ENCODE results near the gene IQCH.

Gene IQCH

DNA sequence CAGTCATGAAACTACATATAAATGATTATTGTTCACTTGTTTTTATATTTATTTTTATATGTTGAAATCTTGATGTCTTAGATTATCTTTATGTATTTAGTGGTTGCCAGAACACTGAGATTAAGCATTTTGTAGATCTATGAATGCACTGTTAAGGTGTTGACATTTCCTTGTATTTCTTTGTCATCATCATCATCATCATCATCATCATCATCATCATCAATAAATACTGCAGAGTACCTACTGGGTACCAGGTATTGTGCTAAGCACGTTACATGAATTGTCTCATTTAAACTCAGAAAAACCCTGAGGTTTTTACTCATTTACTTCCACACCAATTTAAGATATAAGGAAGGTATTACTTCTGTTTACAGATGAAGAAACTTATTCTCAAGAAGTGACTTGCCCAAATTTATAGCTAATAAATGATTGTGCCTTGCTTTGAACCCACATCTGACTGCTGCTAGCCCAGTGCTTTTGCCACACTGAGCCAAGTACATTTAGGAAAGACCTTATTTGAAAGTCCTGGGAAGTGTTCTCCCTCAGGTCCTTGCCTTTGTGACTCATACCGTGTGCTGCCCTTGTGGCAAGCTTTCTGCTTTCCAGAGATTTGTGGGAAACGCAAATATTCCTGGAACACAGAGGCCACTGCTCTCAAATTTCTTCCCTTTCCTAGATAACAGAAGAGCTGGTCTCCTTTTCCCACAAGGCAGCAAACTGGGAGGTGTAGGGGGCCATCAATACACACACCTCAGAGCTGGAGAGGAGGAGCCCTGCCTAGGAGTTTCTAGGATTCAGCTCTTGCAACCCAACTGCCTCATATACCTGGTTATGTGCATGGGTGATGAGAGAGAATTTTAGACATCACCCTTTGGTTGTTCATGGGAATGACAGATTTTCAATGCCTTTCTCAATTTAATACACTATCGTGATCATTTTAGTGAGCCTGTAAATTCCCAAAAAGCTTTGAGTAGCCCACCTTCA lies 150.9 kb downstream of the IQCH start:
- Histone ChIP-seq H3K4me3 (ENCODE audit: low read depth in 1 of 2, low read length in 2 of 2) (no peak overlapping the region), H3K27ac (ENCODE audit: low read depth, low read length) (no peak overlapping the region), H3K36me3 (ENCODE audit: insufficient read depth, low read length) (no peaks in the 10 kb centered on the region), H3K9me3 (ENCODE audit: low read length) (no peaks in the 10 kb centered on the region), H3K9ac (ENCODE audit: low read length) (no peak overlapping the region), H3K27me3 (ENCODE audit: control insufficient read depth in 1 of 2, insufficient read depth in 2 of 2, low read length in 2 of 2) (no peaks in the 10 kb centered on the region), H3K4me1 (ENCODE audit: insufficient read depth, low read length) (no peaks in the 10 kb centered on the region)

GRCh38 chr15:67406257-67406861 lies 151.8 kb downstream of the IQCH start:
- Histone ChIP-seq H3K9me3 (ENCODE audit: low read length) (no peaks in the 10 kb centered on the region), H3K27me3 (ENCODE audit: control insufficient read depth in 1 of 2, insufficient read depth in 2 of 2, low read length in 2 of 2) (no peaks in the 10 kb centered on the region), H3K4me1 (ENCODE audit: insufficient read depth, low read length) (no peaks in the 10 kb centered on the region), H3K36me3 (ENCODE audit: insufficient read depth, low read length) (no peaks in the 10 kb centered on the region), H3K4me3 (ENCODE audit: low read depth in 1 of 2, low read length in 2 of 2) (no peak overlapping the region), H3K9ac (ENCODE audit: low read length) (no peak overlapping the region), H3K27ac (ENCODE audit: low read depth, low read length) (no peak overlapping the region)

- Histone ChIP-seq H3K4me3 (ENCODE audit: low read depth in 1 of 2, low read length in 2 of 2) (no peak overlapping the region), H3K9ac (ENCODE audit: low read length) (no peak overlapping the region), H3K27ac (ENCODE audit: low read depth, low read length) (no peak overlapping the region), H3K36me3 (ENCODE audit: insufficient read depth, low read length) (no peaks in the 10 kb centered on the region), H3K9me3 (ENCODE audit: low read length) (no peaks in the 10 kb centered on the region), H3K4me1 (ENCODE audit: insufficient read depth, low read length) (no peaks in the 10 kb centered on the region), H3K27me3 (ENCODE audit: control insufficient read depth in 1 of 2, insufficient read depth in 2 of 2, low read length in 2 of 2) (no peaks in the 10 kb centered on the region)
Measured at GRCh38 chr15:67407786-67408185, 153.2 kb downstream of the IQCH start.

DNA sequence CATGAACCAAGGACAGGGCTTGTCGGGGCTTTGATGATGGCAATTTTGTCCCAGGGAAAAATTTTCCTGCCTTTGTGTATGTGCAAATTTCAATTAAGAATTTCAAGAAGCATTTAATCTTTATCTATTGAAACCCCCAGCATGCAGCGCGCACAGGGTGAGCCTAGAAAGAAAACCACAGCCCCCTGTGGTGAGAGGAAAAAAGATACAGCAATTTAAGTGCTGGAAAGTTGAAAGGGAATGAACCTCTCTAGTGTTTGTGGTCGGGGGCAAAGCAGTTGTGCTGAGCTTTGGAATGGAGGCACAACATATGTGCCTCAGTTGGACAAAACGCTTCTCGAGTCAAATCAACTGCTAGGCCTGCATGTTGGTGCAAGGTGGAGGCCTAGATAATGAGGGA lies 154.6 kb downstream of the IQCH start:
- Histone ChIP-seq H3K36me3 (ENCODE audit: insufficient read depth, low read length) (no peaks in the 10 kb centered on the region), H3K4me1 (ENCODE audit: insufficient read depth, low read length) (no peaks in the 10 kb centered on the region), H3K9me3 (ENCODE audit: low read length) (no peaks in the 10 kb centered on the region), H3K27me3 (ENCODE audit: control insufficient read depth in 1 of 2, insufficient read depth in 2 of 2, low read length in 2 of 2) (no peaks in the 10 kb centered on the region), H3K9ac (ENCODE audit: low read length) (no peak overlapping the region), H3K4me3 (ENCODE audit: low read depth in 1 of 2, low read length in 2 of 2) (no peak overlapping the region), H3K27ac (ENCODE audit: low read depth, low read length) (no peak overlapping the region)

DNA sequence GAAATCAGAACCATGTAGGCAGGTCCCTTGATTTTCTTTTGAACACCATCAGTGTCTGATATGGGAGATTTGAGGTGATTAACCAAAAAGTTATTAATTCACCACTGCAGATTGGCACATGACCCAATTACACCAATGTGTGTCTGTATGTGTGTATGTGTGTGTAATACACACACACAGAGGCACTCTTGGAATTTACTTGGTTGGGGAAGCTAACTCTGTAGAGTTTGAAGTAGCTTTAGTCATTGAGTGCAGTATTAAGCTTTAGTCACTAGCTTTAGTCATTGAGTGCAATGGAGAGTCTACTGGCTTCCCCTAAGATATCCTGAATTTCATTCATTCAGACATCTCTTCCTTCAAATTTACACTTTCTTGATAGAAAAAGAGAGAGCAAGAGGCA lies 156.9 kb downstream of the IQCH start:
- H3K36me3 ChIP-seq (ENCODE audit: insufficient read depth, low read length), result no peaks in the 10 kb centered on the region
- no peak overlapping the region for H3K27ac ChIP-seq (ENCODE audit: low read depth, low read length)
- H3K4me1 ChIP-seq (ENCODE audit: insufficient read depth, low read length), result no peaks in the 10 kb centered on the region
- no peak overlapping the region for H3K9ac ChIP-seq (ENCODE audit: low read length)
- H3K4me3 ChIP-seq (ENCODE audit: low read depth in 1 of 2, low read length in 2 of 2), result no peak overlapping the region
- H3K27me3 ChIP-seq (ENCODE audit: control insufficient read depth in 1 of 2, insufficient read depth in 2 of 2, low read length in 2 of 2), result no peaks in the 10 kb centered on the region
- H3K9me3 ChIP-seq (ENCODE audit: low read length), result no peaks in the 10 kb centered on the region

- no peaks in the 10 kb centered on the region for H3K4me1 ChIP-seq (ENCODE audit: insufficient read depth, low read length)
- no peak overlapping the region for H3K9ac ChIP-seq (ENCODE audit: low read length)
- H3K9me3 ChIP-seq (ENCODE audit: low read length), result no peaks in the 10 kb centered on the region
- no peak overlapping the region for H3K4me3 ChIP-seq (ENCODE audit: low read depth in 1 of 2, low read length in 2 of 2)
- H3K27me3 ChIP-seq (ENCODE audit: control insufficient read depth in 1 of 2, insufficient read depth in 2 of 2, low read length in 2 of 2), result no peaks in the 10 kb centered on the region
- no peaks in the 10 kb centered on the region for H3K36me3 ChIP-seq (ENCODE audit: insufficient read depth, low read length)
- H3K27ac ChIP-seq (ENCODE audit: low read depth, low read length), result no peak overlapping the region
Measured at GRCh38 chr15:67413770-67414390, 159.3 kb downstream of the IQCH start.

DNA sequence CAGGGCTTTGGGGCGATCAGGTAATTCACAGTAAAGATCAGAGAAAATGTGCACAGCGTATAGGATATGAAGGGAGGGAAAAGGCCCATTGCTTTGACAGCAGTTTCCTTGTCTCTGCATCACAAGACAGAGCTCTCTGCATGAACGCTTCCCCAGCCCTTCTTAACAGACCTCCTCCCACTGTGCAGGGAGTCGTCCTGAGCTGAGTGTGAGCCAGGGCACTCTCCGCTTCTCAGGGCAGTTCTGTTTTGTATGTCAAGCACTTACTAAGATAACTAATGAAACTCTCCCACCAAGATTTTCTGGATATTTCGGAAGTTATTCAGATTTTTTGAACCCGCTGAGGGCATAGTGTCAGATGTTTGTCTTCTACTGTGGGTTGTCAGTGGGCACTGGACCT lies 160.6 kb downstream of the IQCH start:
- Histone ChIP-seq H3K9me3 (ENCODE audit: low read length) (no peaks in the 10 kb centered on the region), H3K9ac (ENCODE audit: low read length) (no peak overlapping the region), H3K36me3 (ENCODE audit: insufficient read depth, low read length) (peaks cover 5% of the 10 kb centered on the region), H3K4me3 (ENCODE audit: low read depth in 1 of 2, low read length in 2 of 2) (no peak overlapping the region), H3K27ac (ENCODE audit: low read depth, low read length) (no peak overlapping the region), H3K4me1 (ENCODE audit: insufficient read depth, low read length) (no peaks in the 10 kb centered on the region), H3K27me3 (ENCODE audit: control insufficient read depth in 1 of 2, insufficient read depth in 2 of 2, low read length in 2 of 2) (no peaks in the 10 kb centered on the region)

GRCh38 chr15:67416891-67417290 lies 162.3 kb downstream of the IQCH start:
- H3K4me1 ChIP-seq (ENCODE audit: insufficient read depth, low read length), result no peaks in the 10 kb centered on the region
- no peak overlapping the region for H3K9ac ChIP-seq (ENCODE audit: low read length)
- H3K27me3 ChIP-seq (ENCODE audit: control insufficient read depth in 1 of 2, insufficient read depth in 2 of 2, low read length in 2 of 2), result no peaks in the 10 kb centered on the region
- no peak overlapping the region for H3K27ac ChIP-seq (ENCODE audit: low read depth, low read length)
- H3K4me3 ChIP-seq (ENCODE audit: low read depth in 1 of 2, low read length in 2 of 2), result no peak overlapping the region
- H3K9me3 ChIP-seq (ENCODE audit: low read length), result no peaks in the 10 kb centered on the region
- peaks cover 5% of the 10 kb centered on the region for H3K36me3 ChIP-seq (ENCODE audit: insufficient read depth, low read length)

GRCh38 chr15:67419705-67420104 lies 165.1 kb downstream of the IQCH start:
- H3K27me3 ChIP-seq (ENCODE audit: control insufficient read depth in 1 of 2, insufficient read depth in 2 of 2, low read length in 2 of 2), result no peaks in the 10 kb centered on the region
- H3K4me1 ChIP-seq (ENCODE audit: insufficient read depth, low read length), result no peaks in the 10 kb centered on the region
- peaks cover 5% of the 10 kb centered on the region for H3K36me3 ChIP-seq (ENCODE audit: insufficient read depth, low read length)
- no peak overlapping the region for H3K27ac ChIP-seq (ENCODE audit: low read depth, low read length)
- no peak overlapping the region for H3K9ac ChIP-seq (ENCODE audit: low read length)
- H3K4me3 ChIP-seq (ENCODE audit: low read depth in 1 of 2, low read length in 2 of 2), result no peak overlapping the region
- H3K9me3 ChIP-seq (ENCODE audit: low read length), result no peaks in the 10 kb centered on the region

DNA sequence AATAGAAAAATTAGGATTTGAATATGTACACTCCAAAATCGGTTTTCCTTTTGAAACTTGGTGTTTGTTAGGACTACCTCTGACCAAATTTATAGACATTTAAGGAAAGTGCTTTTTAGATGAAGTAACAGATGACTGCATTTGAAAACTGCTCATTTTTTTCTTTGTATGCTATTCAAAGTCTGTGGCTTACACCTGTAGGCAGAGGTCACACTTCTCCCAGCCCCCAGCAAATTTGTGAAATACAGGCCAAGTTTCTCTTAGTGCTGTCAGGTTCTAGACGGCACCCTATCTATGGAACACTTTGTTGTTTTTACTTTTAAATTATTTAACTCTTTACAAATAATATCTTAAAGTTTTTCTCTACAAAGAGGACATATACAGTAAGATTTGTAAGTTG lies 165.6 kb downstream of the IQCH start:
- H3K27me3 ChIP-seq (ENCODE audit: control insufficient read depth in 1 of 2, insufficient read depth in 2 of 2, low read length in 2 of 2), result no peaks in the 10 kb centered on the region
- peaks cover 5% of the 10 kb centered on the region for H3K36me3 ChIP-seq (ENCODE audit: insufficient read depth, low read length)
- H3K9ac ChIP-seq (ENCODE audit: low read length), result no peak overlapping the region
- no peaks in the 10 kb centered on the region for H3K4me1 ChIP-seq (ENCODE audit: insufficient read depth, low read length)
- no peaks in the 10 kb centered on the region for H3K9me3 ChIP-seq (ENCODE audit: low read length)
- no peak overlapping the region for H3K27ac ChIP-seq (ENCODE audit: low read depth, low read length)
- H3K4me3 ChIP-seq (ENCODE audit: low read depth in 1 of 2, low read length in 2 of 2), result no peak overlapping the region

DNA sequence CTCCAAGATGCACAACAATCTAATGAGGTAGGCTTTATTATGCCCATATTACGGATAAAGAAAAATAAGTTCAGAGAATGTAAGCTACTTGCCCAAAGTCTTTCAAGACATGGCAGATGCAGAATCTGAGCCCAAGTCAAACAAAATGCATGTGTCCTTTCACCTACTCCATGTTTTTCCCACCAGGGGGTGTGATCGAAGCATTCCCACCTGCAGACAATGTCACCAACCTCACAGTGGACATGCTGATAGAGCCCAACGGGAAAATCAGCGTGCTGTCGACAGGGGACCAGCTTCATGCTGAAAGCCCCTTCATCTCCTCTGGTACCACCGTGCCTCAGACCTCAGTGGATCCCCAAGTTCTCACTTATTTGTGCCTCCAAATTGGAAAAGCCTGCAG lies 166.5 kb downstream of the IQCH start:
- Histone ChIP-seq H3K4me1 (ENCODE audit: insufficient read depth, low read length) (no peaks in the 10 kb centered on the region), H3K27me3 (ENCODE audit: control insufficient read depth in 1 of 2, insufficient read depth in 2 of 2, low read length in 2 of 2) (no peaks in the 10 kb centered on the region), H3K36me3 (ENCODE audit: insufficient read depth, low read length) (peaks cover 5% of the 10 kb centered on the region), H3K27ac (ENCODE audit: low read depth, low read length) (no peak overlapping the region), H3K9ac (ENCODE audit: low read length) (no peak overlapping the region), H3K9me3 (ENCODE audit: low read length) (no peaks in the 10 kb centered on the region), H3K4me3 (ENCODE audit: low read depth in 1 of 2, low read length in 2 of 2) (no peak overlapping the region)

Measured in muscle layer of colon (tissue), 2 donors.